ENCODE data around the gene IGDCC3. TPM values are rescaled to one million over a fixed set of nuclear protein-coding genes. Genes with fewer than 3 reads are reported as not detected.

IGDCC3 gene
- total and polyA plus RNA-seq, 10 of the 15 experiments (the other 5 are each of a cell fraction or from before 2014, with no cell fraction given), result 0.10 to 0.20 (median 0.15) TPM; not detected in 7

GRCh38 chr15:65286704-65287519, 90.9 kb downstream of the IGDCC3 start, which contains the start of gene PARP16 (continued):
- TF ChIP-seq ZBED1 (IDR thresholded peaks at IDR 0.05; ENCODE audit: borderline replicate concordance) (no peak), NFXL1 (IDR thresholded peaks at IDR 0.05; ENCODE audit: borderline replicate concordance) (no peak), CBX5 (IDR thresholded peaks at IDR 0.05; ENCODE audit: low read depth) (no peak), IKZF2 (IDR thresholded peaks at IDR 0.05) (0 out of 4 replicates have a peak, but pooled peaks of 1 of the 2 experiments have one; percentile 25), POLR2A (IDR thresholded peaks at IDR 0.05; ENCODE audit: low read depth, low read length) (peak; percentile 87), HCFC1 (IDR thresholded peaks at IDR 0.05; ENCODE audit: low read length) (no peak; the same call in 1 of the 2 replicates), POLR2AphosphoS5 (IDR thresholded peaks at IDR 0.05; ENCODE audit: low read length) (peak; percentile 63; the same call in 1 of the 2 replicates), SIX5 (IDR thresholded peaks at IDR 0.05; ENCODE audit: low read depth, low read length, severe bottlenecking) (no peak), ZSCAN29 (IDR thresholded peaks at IDR 0.05) (no peak), ZNF592 (IDR thresholded peaks at IDR 0.05) (0 out of 2 replicates have a peak, but pooled peaks have one; percentile 47), BACH1 (IDR thresholded peaks at IDR 0.05; ENCODE audit: borderline replicate concordance) (peak; percentile 83), NKRF (conservative IDR thresholded peaks at IDR 0.05) (peak; percentile 71), BHLHE40 (IDR thresholded peaks at IDR 0.05; ENCODE audit: borderline replicate concordance in 1 of 2, low read depth in 2 of 2, low read length in 1 of 2) (peak; percentile 43 to 86), NBN (IDR thresholded peaks at IDR 0.05) (no peak), JUND (IDR thresholded peaks at IDR 0.05; ENCODE audit: low read depth, low read length) (no peak)
- TF ChIP-seq, protein P1, sequence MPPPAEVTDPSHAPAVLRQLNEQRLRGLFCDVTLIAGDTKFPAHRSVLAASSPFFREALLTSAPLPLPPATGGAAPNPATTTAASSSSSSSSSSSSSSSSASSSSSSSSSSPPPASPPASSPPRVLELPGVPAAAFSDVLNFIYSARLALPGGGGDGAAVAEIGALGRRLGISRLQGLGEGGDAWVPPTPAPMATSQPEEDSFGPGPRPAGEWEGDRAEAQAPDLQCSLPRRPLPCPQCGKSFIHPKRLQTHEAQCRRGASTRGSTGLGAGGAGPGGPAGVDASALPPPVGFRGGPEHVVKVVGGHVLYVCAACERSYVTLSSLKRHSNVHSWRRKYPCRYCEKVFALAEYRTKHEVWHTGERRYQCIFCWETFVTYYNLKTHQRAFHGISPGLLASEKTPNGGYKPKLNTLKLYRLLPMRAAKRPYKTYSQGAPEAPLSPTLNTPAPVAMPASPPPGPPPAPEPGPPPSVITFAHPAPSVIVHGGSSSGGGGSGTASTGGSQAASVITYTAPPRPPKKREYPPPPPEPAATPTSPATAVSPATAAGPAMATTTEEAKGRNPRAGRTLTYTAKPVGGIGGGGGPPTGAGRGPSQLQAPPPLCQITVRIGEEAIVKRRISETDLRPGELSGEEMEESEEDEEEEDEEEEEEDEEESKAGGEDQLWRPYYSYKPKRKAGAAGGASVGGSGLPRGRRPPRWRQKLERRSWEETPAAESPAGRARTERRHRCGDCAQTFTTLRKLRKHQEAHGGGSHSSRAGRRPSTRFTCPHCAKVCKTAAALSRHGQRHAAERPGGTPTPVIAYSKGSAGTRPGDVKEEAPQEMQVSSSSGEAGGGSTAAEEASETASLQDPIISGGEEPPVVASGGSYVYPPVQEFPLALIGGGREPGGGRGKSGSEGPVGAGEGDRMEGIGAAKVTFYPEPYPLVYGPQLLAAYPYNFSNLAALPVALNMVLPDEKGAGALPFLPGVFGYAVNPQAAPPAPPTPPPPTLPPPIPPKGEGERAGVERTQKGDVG (CRISPR knock-in tag; IDR thresholded peaks at IDR 0.05), result no peak
- TF ChIP-seq, protein P2, sequence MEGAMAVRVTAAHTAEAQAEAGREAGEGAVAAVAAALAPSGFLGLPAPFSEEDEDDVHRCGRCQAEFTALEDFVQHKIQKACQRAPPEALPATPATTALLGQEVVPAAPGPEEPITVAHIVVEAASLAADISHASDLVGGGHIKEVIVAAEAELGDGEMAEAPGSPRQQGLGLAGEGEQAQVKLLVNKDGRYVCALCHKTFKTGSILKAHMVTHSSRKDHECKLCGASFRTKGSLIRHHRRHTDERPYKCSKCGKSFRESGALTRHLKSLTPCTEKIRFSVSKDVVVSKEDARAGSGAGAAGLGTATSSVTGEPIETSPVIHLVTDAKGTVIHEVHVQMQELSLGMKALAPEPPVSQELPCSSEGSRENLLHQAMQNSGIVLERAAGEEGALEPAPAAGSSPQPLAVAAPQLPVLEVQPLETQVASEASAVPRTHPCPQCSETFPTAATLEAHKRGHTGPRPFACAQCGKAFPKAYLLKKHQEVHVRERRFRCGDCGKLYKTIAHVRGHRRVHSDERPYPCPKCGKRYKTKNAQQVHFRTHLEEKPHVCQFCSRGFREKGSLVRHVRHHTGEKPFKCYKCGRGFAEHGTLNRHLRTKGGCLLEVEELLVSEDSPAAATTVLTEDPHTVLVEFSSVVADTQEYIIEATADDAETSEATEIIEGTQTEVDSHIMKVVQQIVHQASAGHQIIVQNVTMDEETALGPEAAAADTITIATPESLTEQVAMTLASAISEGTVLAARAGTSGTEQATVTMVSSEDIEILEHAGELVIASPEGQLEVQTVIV (IDR thresholded peaks at IDR 0.05; ENCODE audit: borderline replicate concordance, partially characterized antibody), result no peak
